SK-N-SH (cell line): ENCODE measurements around the gene ZNF267. TPM values are rescaled to one million over a fixed set of nuclear protein-coding genes. Genes with fewer than 3 reads are reported as not detected.

Source experiments
- CTCF ChIA-PET: fragments of 300-600, 350-600 bp; formaldehyde crosslinking; extraction: SDS; loops from one replicate; lab custom pipeline; 2021; lab: Yijun Ruan, JAX
- POLR2A ChIA-PET: fragments of 350-600 bp; sonication (Branson Sonifier 250); formaldehyde crosslinking; extraction: SDS; loops from one replicate; lab custom pipeline; 2020; ENCODE audit warnings: antibody characterized with exemption, inconsistent platforms; lab: Yijun Ruan, JAX
- DNase-seq: peaks from one replicate; pipeline ENCODE4 v3.0.0; 2012
- H2AFZ ChIP-seq: fragments of 200-600 bp; sonication (generic); 2 replicates; pipeline ENCODE4 v1.8.1; 2016; ENCODE audit warnings: antibody characterized with exemption, mild to moderate bottlenecking, low read depth
- H3F3A ChIP-seq: fragments of 200-600 bp; sonication (generic); replicated peaks from 2 replicates; pipeline ENCODE3; 2016; ENCODE audit warnings: antibody characterized with exemption, mild to moderate bottlenecking; ENCODE audit not compliant: insufficient read depth
- H3K27ac ChIP-seq, 2 experiments: fragments of 200-500 bp in 1 of 2; fragments of 200-600 bp in 1 of 2; sonication (Bioruptor generic) in 1 of 2; sonication (generic), shearing (Covaris generic) in 1 of 2; 2 replicates each; pipeline versions ENCODE4 v1.5.1 to v1.6.1; 2014 to 2016; ENCODE audit warnings: low read depth in 2 of 2, inconsistent platforms in 1 of 2, low read length in 1 of 2, mild to moderate bottlenecking in 1 of 2, mixed read lengths in 1 of 2
- H3K27me3 ChIP-seq: fragments of 200-600 bp; sonication (generic), shearing (Covaris generic); 2 replicates; pipeline ENCODE4 v1.6.1; 2016; ENCODE audit warnings: mixed run types; ENCODE audit not compliant: insufficient read depth
- H3K36me3 ChIP-seq, 2 experiments: fragments of 200-500 bp in 1 of 2; fragments of 200-600 bp in 1 of 2; sonication (Bioruptor generic) in 1 of 2; sonication (generic) in 1 of 2; replicated peaks in 1 of 2; 2 replicates each; pipeline versions ENCODE3 to v1.5.1; 2014 to 2016; ENCODE audit warnings: low read length in 1 of 2, mild to moderate bottlenecking in 1 of 2; ENCODE audit not compliant: insufficient read depth in 2 of 2, control insufficient read depth in 1 of 2
- H3K4me1 ChIP-seq, 2 experiments: fragments of 200-500 bp in 1 of 2; fragments of 200-600 bp in 1 of 2; sonication (Bioruptor generic) in 1 of 2; sonication (generic), shearing (Covaris generic) in 1 of 2; 2 replicates each; pipeline versions ENCODE4 v1.5.1 to v1.6.1; 2014 to 2016; ENCODE audit warnings: low read depth in 1 of 2, low read length in 1 of 2, mixed run types in 1 of 2; ENCODE audit not compliant: insufficient read depth in 2 of 2, control insufficient read depth in 1 of 2
- H3K4me2 ChIP-seq: fragments of 200-600 bp; sonication (generic), shearing (Covaris generic); 2 replicates; pipeline ENCODE4 v1.6.1; 2017; ENCODE audit warnings: mixed run types
- H3K4me3 ChIP-seq, 2 experiments: fragments of 200-500 bp in 1 of 2; fragments of 200-600 bp in 1 of 2; sonication (Bioruptor generic) in 1 of 2; sonication (generic), shearing (Covaris generic) in 1 of 2; 2 replicates each; pipeline versions ENCODE4 v1.5.1 to v1.8.1; 2014 to 2016; ENCODE audit warnings: low read depth in 2 of 2, inconsistent platforms in 1 of 2, low read length in 1 of 2, mild to moderate bottlenecking in 1 of 2, mixed read lengths in 1 of 2, moderate library complexity in 1 of 2
- H3K79me2 ChIP-seq: fragments of 200-600 bp; sonication (generic); 2 replicates; pipeline ENCODE4 v1.8.1; 2017; ENCODE audit warnings: mild to moderate bottlenecking; ENCODE audit not compliant: insufficient read depth
- H3K9ac ChIP-seq: fragments of 200-600 bp; sonication (generic); 2 replicates; pipeline ENCODE4 v1.6.1; 2017; ENCODE audit warnings: mixed run types
- H3K9me2 ChIP-seq: fragments of 200-600 bp; sonication (generic); 2 replicates; pipeline ENCODE4 v1.6.1; 2017; ENCODE audit warnings: mixed run types
- H3K9me3 ChIP-seq: fragments of 200-600 bp; sonication (generic); 2 replicates; pipeline ENCODE4 v1.6.1; 2017; ENCODE audit warnings: mixed run types, mild to moderate bottlenecking, moderate library complexity
- H4K20me1 ChIP-seq: fragments of 200-600 bp; sonication (generic); 2 replicates; pipeline ENCODE4 v1.6.1; 2017; ENCODE audit warnings: mild to moderate bottlenecking, mixed run types; ENCODE audit not compliant: insufficient read depth
- CHD2 ChIP-seq: fragments of 150-350 bp; IDR thresholded peaks from 2 replicates; pipeline ENCODE4 v1.6.1; 2018; ENCODE audit warnings: low read length; ENCODE audit not compliant: partially characterized antibody
- ELF1 ChIP-seq: IDR thresholded peaks from 2 replicates; pipeline ENCODE4 v1.4.0; 2012
- EP300 ChIP-seq, 2 experiments: IDR thresholded peaks; 2 replicates each; pipeline versions ENCODE4 v1.4.0 to v1.6.1; 2012; ENCODE audit warnings: borderline replicate concordance in 1 of 2, low read depth in 1 of 2, low read length in 1 of 2
- FOXM1 ChIP-seq: IDR thresholded peaks from 2 replicates; pipeline ENCODE4 v1.4.0; 2012; ENCODE audit warnings: low read depth, mild to moderate bottlenecking
- GABPA ChIP-seq: IDR thresholded peaks from 2 replicates; pipeline ENCODE4 v1.4.0; 2012; ENCODE audit warnings: low read depth, mild to moderate bottlenecking
- GATA2 ChIP-seq: sonication (generic); formaldehyde crosslinking; IDR thresholded peaks from 2 replicates; pipeline ENCODE4 v1.5.0; 2020; ENCODE audit warnings: mild to moderate bottlenecking, missing genetic modification reagents
- JUND ChIP-seq: IDR thresholded peaks from 2 replicates; pipeline ENCODE4 v1.4.0; 2012
- MAX ChIP-seq: IDR thresholded peaks from 2 replicates; pipeline ENCODE4 v1.4.0; 2012; ENCODE audit warnings: low read depth
- MEF2A ChIP-seq: IDR thresholded peaks from 2 replicates; pipeline ENCODE4 v1.4.0; 2012; ENCODE audit warnings: low read depth, borderline replicate concordance
- MXI1 ChIP-seq: IDR thresholded peaks from 2 replicates; pipeline ENCODE4 v1.6.1; 2012; ENCODE audit warnings: mild to moderate bottlenecking, low read depth, low read length, improper control_type of control experiment
- NFIC ChIP-seq: IDR thresholded peaks from 2 replicates; pipeline ENCODE4 v1.4.0; 2012; ENCODE audit warnings: borderline replicate concordance
- NRF1 ChIP-seq: IDR thresholded peaks from 2 replicates; pipeline ENCODE4 v1.6.1; 2012; ENCODE audit warnings: low read depth, mild to moderate bottlenecking, low read length
- POLR2AphosphoS5 ChIP-seq: IDR thresholded peaks from 2 replicates; pipeline ENCODE4 v1.6.1; 2012; ENCODE audit warnings: low read depth, low read length
- RAD21 ChIP-seq: IDR thresholded peaks from 2 replicates; pipeline ENCODE4 v1.6.1; 2012; ENCODE audit warnings: mild to moderate bottlenecking, low read length
- RCOR1 ChIP-seq: fragments of 150-350 bp; IDR thresholded peaks from 2 replicates; pipeline ENCODE4 v1.6.1; 2017; ENCODE audit warnings: antibody characterized with exemption, low read length
- RFX5 ChIP-seq: IDR thresholded peaks from 2 replicates; pipeline ENCODE4 v1.6.1; 2012; ENCODE audit warnings: mild to moderate bottlenecking, improper control_type of control experiment, low read length
- RXRA ChIP-seq: IDR thresholded peaks from 2 replicates; pipeline ENCODE4 v1.4.0; 2012; ENCODE audit warnings: low read depth, mild to moderate bottlenecking, borderline replicate concordance
- SIN3A ChIP-seq: IDR thresholded peaks from 2 replicates; pipeline ENCODE4 v1.6.1; 2012; ENCODE audit warnings: low read depth, mild to moderate bottlenecking, low read length, moderate library complexity, borderline replicate concordance
- SMC3 ChIP-seq: IDR thresholded peaks from 2 replicates; pipeline ENCODE4 v1.6.1; 2012; ENCODE audit warnings: low read depth, low read length, improper control_type of control experiment
- TAF1 ChIP-seq: IDR thresholded peaks from 2 replicates; pipeline ENCODE4 v1.6.1; 2012; ENCODE audit warnings: low read depth, mild to moderate bottlenecking, low read length, moderate library complexity, borderline replicate concordance
- TCF12 ChIP-seq: IDR thresholded peaks from 2 replicates; pipeline ENCODE4 v1.4.0; 2012
- YY1 ChIP-seq: IDR thresholded peaks from 2 replicates; pipeline ENCODE4 v1.4.0; 2012; ENCODE audit warnings: low read depth, mild to moderate bottlenecking
- WGBS: methylation state at CpG from one replicate; pipeline ENCODE4 v1.1.6; 2017; ENCODE audit warnings: low lambda C conversion rate; 5-methylcytosine and 5-hydroxymethylcytosine counted together
- polyA plus RNA-seq, 3 experiments: library from polyadenylated mRNA; depleted of rRNA; stranded (reverse); fragments of >200 nt; gene quantifications; 2 replicates each; pipeline ENCODE4 v1.2.3, GENCODE V29; 2012
- TF ChIP-seq, protein P1 (sequence below): fragments of 150-350 bp; IDR thresholded peaks from 2 replicates; pipeline ENCODE4 v1.6.1; 2016; ENCODE audit warnings: mild to moderate bottlenecking, low read depth, low read length
- TF ChIP-seq, protein P2 (sequence below): fragments of 200-600 bp; sonication (generic); IDR thresholded peaks from 2 replicates; pipeline ENCODE4 v1.6.1; 2017; ENCODE audit warnings: antibody characterized with exemption, mild to moderate bottlenecking, moderate library complexity

ZNF267 gene
- polyA plus RNA-seq (2012; rRNA removed), result 1.7 and 1.9 TPM in 2 replicates
- 1.9 and 2.4 TPM in 2 replicates for polyA plus RNA-seq (2012; cell fraction: cytosol; rRNA removed)
- 1.8 and 2.6 TPM in 2 replicates for polyA plus RNA-seq (2012; cell fraction: nucleus; rRNA removed)

DNA sequence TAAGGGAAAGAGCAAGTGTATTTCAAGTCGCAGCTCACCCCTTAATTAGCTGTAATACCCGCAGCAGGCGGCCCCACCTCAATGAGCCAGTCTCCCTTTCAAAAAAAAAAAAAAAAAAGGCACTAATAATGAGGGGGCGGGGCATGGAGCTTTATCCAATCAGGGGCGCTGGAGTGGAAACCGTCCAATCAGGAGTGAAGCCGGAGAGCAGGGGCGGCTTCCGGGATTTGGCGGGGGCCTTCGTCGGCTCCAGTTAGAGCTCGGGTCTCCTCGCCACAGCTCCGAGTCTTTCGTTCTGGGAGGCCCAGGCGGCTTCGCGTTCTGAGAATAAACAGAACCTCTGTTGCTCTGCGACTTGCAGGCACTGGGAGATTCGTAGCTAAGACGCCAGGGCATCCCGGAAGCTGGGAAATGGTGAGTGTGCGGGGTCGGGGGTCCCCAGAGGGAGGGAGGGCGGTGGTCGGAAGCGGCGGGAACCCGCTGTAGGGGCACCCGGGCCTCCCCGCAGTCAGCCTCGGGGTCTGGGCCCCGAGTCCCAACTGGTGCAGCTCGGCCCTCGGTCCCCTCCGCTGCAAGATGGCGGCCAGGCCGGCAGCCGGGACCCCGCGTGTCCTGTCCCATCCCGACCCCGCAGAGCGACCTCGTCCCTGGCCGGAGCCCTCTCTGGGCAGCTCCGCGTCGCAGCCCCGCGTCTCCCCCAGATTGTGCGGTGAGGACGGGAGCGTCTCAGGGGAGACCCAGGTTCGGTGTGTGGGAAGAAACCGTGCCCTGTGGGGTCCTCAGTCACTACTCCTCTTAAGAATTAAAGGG, at the start of gene ZNF267:
Gene ZNF267 (plus strand): TSS at position 252 of the 810 bp plus-strand sequence. CDS start 160 bp downstream, at position 412.
- Histone ChIP-seq H3K27ac (peak within 1 kb of the TSS; percentile 82 to 89), H3K27me3 (no peaks in the 10 kb centered on the region), H3K9me3 (no peaks in the 10 kb centered on the region), H3K36me3 (peaks cover 5% of the 10 kb centered on the region in 2 experiments), H3K4me1 (peaks cover 16 to 28% of the 10 kb centered on the region in 2 experiments), H4K20me1 (peaks cover 9% of the 10 kb centered on the region; the same call in 1 of the 2 replicates), H3K4me3 (peak within 1 kb of the TSS; percentile 92 to 96), H2AFZ (peak within 1 kb of the TSS; percentile 85), H3K79me2 (peaks cover 47% of the 10 kb centered on the region), H3K9ac (peak within 1 kb of the TSS; percentile 94), H3K4me2 (peak within 1 kb of the TSS; percentile 65), H3F3A (peaks cover 24% of the 10 kb centered on the region), H3K9me2 (no peaks in the 10 kb centered on the region)
- POLR2A ChIA-PET, result interaction anchor here (0.8 to 1.1 kb wide), 2 partner anchors 161 to 413 kb away, joined by 4 to 5 read pairs; a partner anchor contains a TSS
- DNase-seq, result peak; percentile 93
- WGBS, result 2% methylated on average over 19 of the region's 57 CpGs
- CTCF ChIA-PET, result interaction anchor here (13.6 kb wide), 1 partner anchor 17 kb away, joined by 144 read pairs; no protein-coding TSS in a partner anchor
- no peak for TF ChIP-seq GATA2 (CRISPR knock-in tag)
- TF ChIP-seq YY1, result peak; percentile 83
- TF ChIP-seq NFIC, result no peak
- TF ChIP-seq POLR2AphosphoS5, result peak; percentile 84
- TF ChIP-seq CHD2, result peak; percentile 34
- peak; percentile 84 for TF ChIP-seq TAF1
- TF ChIP-seq ELF1, result peak; percentile 79
- TF ChIP-seq TCF12, result no peak
- TF ChIP-seq FOXM1, result no peak
- TF ChIP-seq RCOR1, result no peak
- no peak for TF ChIP-seq RXRA
- TF ChIP-seq MXI1, result peak; percentile 75
- no peak for TF ChIP-seq MEF2A
- no peak for TF ChIP-seq MAX
- TF ChIP-seq, protein P1, sequence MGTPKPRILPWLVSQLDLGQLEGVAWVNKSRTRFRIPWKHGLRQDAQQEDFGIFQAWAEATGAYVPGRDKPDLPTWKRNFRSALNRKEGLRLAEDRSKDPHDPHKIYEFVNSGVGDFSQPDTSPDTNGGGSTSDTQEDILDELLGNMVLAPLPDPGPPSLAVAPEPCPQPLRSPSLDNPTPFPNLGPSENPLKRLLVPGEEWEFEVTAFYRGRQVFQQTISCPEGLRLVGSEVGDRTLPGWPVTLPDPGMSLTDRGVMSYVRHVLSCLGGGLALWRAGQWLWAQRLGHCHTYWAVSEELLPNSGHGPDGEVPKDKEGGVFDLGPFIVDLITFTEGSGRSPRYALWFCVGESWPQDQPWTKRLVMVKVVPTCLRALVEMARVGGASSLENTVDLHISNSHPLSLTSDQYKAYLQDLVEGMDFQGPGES, result peak; percentile 77
- TF ChIP-seq GABPA, result peak; percentile 55
- peak; percentile 82 for TF ChIP-seq RFX5
- TF ChIP-seq, all 33 proteins: peak for 9

DNA sequence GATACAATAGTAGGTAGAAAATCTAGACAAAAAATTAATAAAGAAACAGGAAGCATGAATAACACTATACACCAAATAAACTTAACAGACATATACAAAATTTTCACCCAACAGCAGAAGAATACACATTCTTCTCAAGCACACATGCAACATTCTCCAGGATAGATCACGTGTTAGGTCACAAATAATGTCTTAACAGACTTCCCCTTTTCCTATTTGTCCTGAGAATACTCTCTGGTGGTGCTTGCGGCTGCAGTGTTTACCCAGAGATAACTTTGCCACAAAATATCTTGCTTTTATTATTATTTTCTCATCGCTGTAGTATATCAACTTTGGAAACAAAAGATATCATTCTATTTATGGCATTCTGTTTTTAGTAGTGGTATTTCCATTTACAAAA, 40.6 kb upstream of the ZNF267 start:
- no peaks in the 10 kb centered on the region for H4K20me1 ChIP-seq
- H3K79me2 ChIP-seq, result no peaks in the 10 kb centered on the region
- H3F3A ChIP-seq, result no peaks in the 10 kb centered on the region
- POLR2A ChIA-PET, result no interaction called here
- no peaks in the 10 kb centered on the region for H3K27me3 ChIP-seq
- no peak overlapping the region for H3K27ac ChIP-seq
- H3K9me2 ChIP-seq, result no peaks in the 10 kb centered on the region
- H3K4me3 ChIP-seq, result no peak overlapping the region
- H3K4me1 ChIP-seq, result no peaks in the 10 kb centered on the region
- no peak for DNase-seq
- no peak overlapping the region for H3K9ac ChIP-seq
- no peak overlapping the region for H3K4me2 ChIP-seq
- H3K36me3 ChIP-seq, result no peaks in the 10 kb centered on the region
- H3K9me3 ChIP-seq, result no peaks in the 10 kb centered on the region
- H2AFZ ChIP-seq, result no peak overlapping the region
- CTCF ChIA-PET, result no interaction called here
- WGBS, result 2% methylated on average over 3 of the region's 3 CpGs
- TF ChIP-seq YY1 (no peak), NFIC (no peak), EP300 (IDR thresholded peaks at IDR 0.05; ENCODE audit: borderline replicate concordance in 1 of 2, low read depth in 1 of 2, low read length in 1 of 2) (no peak), ELF1 (no peak), RFX5 (no peak), RAD21 (no peak), NRF1 (no peak), SIN3A (no peak), CHD2 (no peak), RCOR1 (no peak), GABPA (no peak), JUND (no peak), MAX (no peak), MEF2A (no peak), SMC3 (no peak)
- TF ChIP-seq, protein P2, sequence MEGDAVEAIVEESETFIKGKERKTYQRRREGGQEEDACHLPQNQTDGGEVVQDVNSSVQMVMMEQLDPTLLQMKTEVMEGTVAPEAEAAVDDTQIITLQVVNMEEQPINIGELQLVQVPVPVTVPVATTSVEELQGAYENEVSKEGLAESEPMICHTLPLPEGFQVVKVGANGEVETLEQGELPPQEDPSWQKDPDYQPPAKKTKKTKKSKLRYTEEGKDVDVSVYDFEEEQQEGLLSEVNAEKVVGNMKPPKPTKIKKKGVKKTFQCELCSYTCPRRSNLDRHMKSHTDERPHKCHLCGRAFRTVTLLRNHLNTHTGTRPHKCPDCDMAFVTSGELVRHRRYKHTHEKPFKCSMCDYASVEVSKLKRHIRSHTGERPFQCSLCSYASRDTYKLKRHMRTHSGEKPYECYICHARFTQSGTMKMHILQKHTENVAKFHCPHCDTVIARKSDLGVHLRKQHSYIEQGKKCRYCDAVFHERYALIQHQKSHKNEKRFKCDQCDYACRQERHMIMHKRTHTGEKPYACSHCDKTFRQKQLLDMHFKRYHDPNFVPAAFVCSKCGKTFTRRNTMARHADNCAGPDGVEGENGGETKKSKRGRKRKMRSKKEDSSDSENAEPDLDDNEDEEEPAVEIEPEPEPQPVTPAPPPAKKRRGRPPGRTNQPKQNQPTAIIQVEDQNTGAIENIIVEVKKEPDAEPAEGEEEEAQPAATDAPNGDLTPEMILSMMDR, result no peak
